CD4-positive, alpha-beta T cell (primary cell): ENCODE data around the gene BEND6. TPM values are rescaled to one million over a fixed set of nuclear protein-coding genes. Genes with fewer than 3 reads are reported as not detected.
A peak's percentile ranks its signal among the peaks of the same experiment; 100 is the strongest.

Experiments
- ATAC-seq: fragments of 200-7000 bp; cut with Tn5 transposase; one replicate; pipeline ENCODE4 v1.10.0; 2022; ENCODE audit warnings: mild to moderate bottlenecking; ENCODE audit not compliant: poor library complexity
- CTCF ChIA-PET: fragments of 350-600 bp; sonication (Branson Sonifier 250); formaldehyde crosslinking; loops from one replicate; lab custom pipeline; 2021; ENCODE audit warnings: antibody characterized with exemption, inconsistent platforms; lab: Charles Lee
- POLR2A ChIA-PET: fragments of 350-600 bp; sonication (Branson Sonifier 250); formaldehyde crosslinking; loops from one replicate; lab custom pipeline; 2021; ENCODE audit warnings: antibody characterized with exemption, inconsistent platforms; lab: Charles Lee
- DNase-seq, 14 experiments: peaks; one replicate each; pipeline ENCODE4 v3.0.0-alpha.2; 2013 to 2020; ENCODE audit warnings: mixed read lengths in 2 of 14
- H3K27ac ChIP-seq, 2 donors: one replicate each; pipeline versions ENCODE4 v1.5.1 to v1.7.0; 2013; ENCODE audit warnings: low read length in 2 of 2, low read depth in 1 of 2, mild to moderate bottlenecking in 1 of 2
- H3K27me3 ChIP-seq, 2 experiments: 1 replicate in 1 of 2; 2 replicates in 1 of 2; pipeline versions ENCODE4 v1.6.1 to v1.7.0; 2013; ENCODE audit warnings: low read length in 2 of 2, control low read depth in 1 of 2, mild to moderate bottlenecking in 1 of 2, moderate library complexity in 1 of 2; ENCODE audit not compliant: insufficient read depth in 2 of 2, control insufficient read depth in 1 of 2
- H3K36me3 ChIP-seq: one replicate; pipeline ENCODE4 v1.6.1; 2013; ENCODE audit warnings: low read length, control low read depth; ENCODE audit not compliant: insufficient read depth
- H3K4me1 ChIP-seq: one replicate; pipeline ENCODE4 v1.6.1; 2013; ENCODE audit warnings: low read length, control low read depth; ENCODE audit not compliant: insufficient read depth
- H3K4me3 ChIP-seq: one replicate; pipeline ENCODE4 v1.5.1; 2013; ENCODE audit warnings: mild to moderate bottlenecking, low read length, moderate library complexity
- H3K9me3 ChIP-seq, 2 experiments: 1 replicate in 1 of 2; 2 replicates in 1 of 2; pipeline versions ENCODE4 v1.6.1 to v1.7.0; 2013; ENCODE audit warnings: low read length in 2 of 2, mild to moderate bottlenecking in 2 of 2, control low read depth in 1 of 2, moderate library complexity in 1 of 2; ENCODE audit not compliant: control insufficient read depth in 1 of 2, insufficient read depth in 1 of 2
- H3K27ac Mint-ChIP-seq: one replicate; pipeline ENCODE4 v1.8.0; 2020; ENCODE audit warnings: mixed read lengths
- H3K27me3 Mint-ChIP-seq: one replicate; pipeline ENCODE4 v1.8.0; 2021; ENCODE audit warnings: mixed read lengths
- H3K36me3 Mint-ChIP-seq: one replicate; pipeline ENCODE4 v1.8.0; 2021; ENCODE audit warnings: low read depth, mixed read lengths
- H3K4me1 Mint-ChIP-seq: one replicate; pipeline ENCODE4 v1.8.0; 2021; ENCODE audit warnings: low read depth, mixed read lengths
- H3K4me3 Mint-ChIP-seq: one replicate; pipeline ENCODE4 v1.8.0; 2020; ENCODE audit warnings: mild to moderate bottlenecking, mixed read lengths
- H3K9me3 Mint-ChIP-seq: one replicate; pipeline ENCODE4 v1.8.0; 2020; ENCODE audit warnings: mixed read lengths
- CTCF ChIP-seq: fragments of 200-600 bp; IDR thresholded peaks from one replicate; pipeline ENCODE4 v1.8.0; 2022; ENCODE audit warnings: antibody characterized with exemption, mild to moderate bottlenecking
- intact Hi-C, 2 experiments: fragments of 100-400 bp; cut with DNase I in 1 of 2; cut with micrococcal nuclease in 1 of 2; formaldehyde crosslinking; loops; one replicate each; pipeline versions ENCODE4 v1.15.1 to v1.9.0; 2023 to 2025; cut with DNase I, micrococcal nuclease
- total RNA-seq, 174 experiments: library from RNA in 2 of 174; stranded (reverse) in 2 of 174; gene quantifications; one replicate each; pipeline ENCODE4 v1.2.3 and lab custom pipeline; 2021 to 2026

Gene BEND6
- total RNA-seq, 2 experiments from 2014 or later, result not detected

GRCh38 chr6:57021086-57021720 lies 66.3 kb downstream of the BEND6 start:
- H3K4me3 ChIP-seq, result no peak overlapping the region
- Mint-ChIP-seq H3K27me3 (peaks cover 5% of the 10 kb centered on the region), H3K27ac (no peak overlapping the region), H3K9me3 (peaks cover 11% of the 10 kb centered on the region), H3K4me1 (no peaks in the 10 kb centered on the region), H3K4me3 (no peak overlapping the region), H3K36me3 (peaks cover 4% of the 10 kb centered on the region)
- no peaks in the 10 kb centered on the region for H3K27me3 ChIP-seq
- POLR2A ChIA-PET, result no interaction called here
- no peaks in the 10 kb centered on the region for H3K36me3 ChIP-seq
- CTCF ChIA-PET, result no interaction called here
- no peak overlapping the region for H3K27ac ChIP-seq
- ATAC-seq (peak; percentile 44), DNase-seq (peak in 3 of 14 experiments; percentile 22 to 38 (median 26))
- H3K9me3 ChIP-seq, result peaks cover 0 to 21% of the 10 kb centered on the region in 2 experiments
- intact Hi-C loops, result loop anchor here (2.0 to 5.0 kb wide), 4 partner anchors 118 to 314 kb away; partner anchors contain the start of gene PRIM2 (in 1 of the 2)
- no peaks in the 10 kb centered on the region for H3K4me1 ChIP-seq
- peak; percentile 62 for TF ChIP-seq CTCF

- POLR2A ChIA-PET, result no interaction called here
- Mint-ChIP-seq H3K4me1 (no peaks in the 10 kb centered on the region), H3K36me3 (peaks cover 4% of the 10 kb centered on the region), H3K27ac (no peak overlapping the region), H3K9me3 (peaks cover 11% of the 10 kb centered on the region), H3K27me3 (peaks cover 16% of the 10 kb centered on the region), H3K4me3 (no peak overlapping the region)
- H3K4me3 ChIP-seq, result no peak overlapping the region
- DNase-seq (no peak), ATAC-seq (no peak)
- CTCF ChIA-PET, result no interaction called here
- no peaks in the 10 kb centered on the region for H3K36me3 ChIP-seq
- no peaks in the 10 kb centered on the region for H3K4me1 ChIP-seq
- H3K9me3 ChIP-seq, result peaks cover 0 to 22% of the 10 kb centered on the region in 2 experiments
- TF ChIP-seq CTCF, result no peak
- intact Hi-C loops, result loop anchor here (5.0 kb wide), 2 partner anchors 122 to 317 kb away; no protein-coding TSS in a partner anchor
- no peaks in the 10 kb centered on the region for H3K27me3 ChIP-seq
- H3K27ac ChIP-seq, result no peak overlapping the region
These were observed 69.4 kb downstream of the BEND6 start for GRCh38 chr6:57024321-57024720.

- Histone ChIP-seq H3K27ac (no peak overlapping the region), H3K4me3 (no peak overlapping the region), H3K4me1 (no peaks in the 10 kb centered on the region), H3K36me3 (no peaks in the 10 kb centered on the region), H3K27me3 (no peaks in the 10 kb centered on the region), H3K9me3 (peaks cover 0 to 22% of the 10 kb centered on the region in 2 experiments)
- no peaks in the 10 kb centered on the region for H3K4me1 Mint-ChIP-seq
- no peak for ATAC-seq
- intact Hi-C loops, result loop anchor here (5.0 kb wide), 2 partner anchors 122 to 317 kb away; no protein-coding TSS in a partner anchor
- TF ChIP-seq CTCF, result no peak
- H3K27ac Mint-ChIP-seq, result no peak overlapping the region
- ChIA-PET POLR2A (no interaction called here), CTCF (no interaction called here)
- peaks cover 4% of the 10 kb centered on the region for H3K36me3 Mint-ChIP-seq
- peaks cover 11% of the 10 kb centered on the region for H3K9me3 Mint-ChIP-seq
- no peak overlapping the region for H3K4me3 Mint-ChIP-seq
- H3K27me3 Mint-ChIP-seq, result peaks cover 20% of the 10 kb centered on the region
- DNase-seq, result no peak
These were observed 69.9 kb downstream of the BEND6 start for GRCh38 chr6:57024775-57025174.
